Suppressor macrophage treated with lipopolysaccharide for 1 hour (primary cell): ENCODE measurements around the gene DES.

Experiments
- DNase-seq, 3 donors: peaks; one replicate each; pipeline ENCODE4 v3.0.0-alpha.2; 2020 to 2022

DES gene

GRCh38 chr2:219475697-219476651, 57.8 kb downstream of the DES start:
- peak; percentile 70 to 87 (median 75) for DNase-seq
